ENCODE results near the gene TUBA1A. TPM values are rescaled to one million over a fixed set of nuclear protein-coding genes. Genes with fewer than 3 reads are reported as not detected.

TUBA1A gene
- total RNA-seq, 2 experiments from 2014 or later, result 70.6 to 71.2 TPM

- Mint-ChIP-seq H3K4me1 (ENCODE audit: low read depth) (no peaks in the 10 kb centered on the region), H3K9me3 (no peaks in the 10 kb centered on the region), H3K36me3 (ENCODE audit: low read depth) (no peaks in the 10 kb centered on the region), H3K4me3 (no peak overlapping the region), H3K27me3 (no peaks in the 10 kb centered on the region), H3K27ac (no peak overlapping the region)
- TF ChIP-seq, protein P1, sequence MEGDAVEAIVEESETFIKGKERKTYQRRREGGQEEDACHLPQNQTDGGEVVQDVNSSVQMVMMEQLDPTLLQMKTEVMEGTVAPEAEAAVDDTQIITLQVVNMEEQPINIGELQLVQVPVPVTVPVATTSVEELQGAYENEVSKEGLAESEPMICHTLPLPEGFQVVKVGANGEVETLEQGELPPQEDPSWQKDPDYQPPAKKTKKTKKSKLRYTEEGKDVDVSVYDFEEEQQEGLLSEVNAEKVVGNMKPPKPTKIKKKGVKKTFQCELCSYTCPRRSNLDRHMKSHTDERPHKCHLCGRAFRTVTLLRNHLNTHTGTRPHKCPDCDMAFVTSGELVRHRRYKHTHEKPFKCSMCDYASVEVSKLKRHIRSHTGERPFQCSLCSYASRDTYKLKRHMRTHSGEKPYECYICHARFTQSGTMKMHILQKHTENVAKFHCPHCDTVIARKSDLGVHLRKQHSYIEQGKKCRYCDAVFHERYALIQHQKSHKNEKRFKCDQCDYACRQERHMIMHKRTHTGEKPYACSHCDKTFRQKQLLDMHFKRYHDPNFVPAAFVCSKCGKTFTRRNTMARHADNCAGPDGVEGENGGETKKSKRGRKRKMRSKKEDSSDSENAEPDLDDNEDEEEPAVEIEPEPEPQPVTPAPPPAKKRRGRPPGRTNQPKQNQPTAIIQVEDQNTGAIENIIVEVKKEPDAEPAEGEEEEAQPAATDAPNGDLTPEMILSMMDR (IDR thresholded peaks at IDR 0.05), result no peak
- CTCF ChIA-PET, result interaction anchor here (0.7 to 1.1 kb wide), 5 partner anchors 8 to 134 kb away, joined by 3 read pairs; no protein-coding TSS in a partner anchor
- POLR2A ChIA-PET, result no interaction called here
- DNase-seq (no peak), ATAC-seq (no peak)
- intact Hi-C loops (cut with micrococcal nuclease), result no loop called here
These were observed 19.3 kb upstream of the TUBA1A start for GRCh38 chr12:49208146-49208545.

DNA sequence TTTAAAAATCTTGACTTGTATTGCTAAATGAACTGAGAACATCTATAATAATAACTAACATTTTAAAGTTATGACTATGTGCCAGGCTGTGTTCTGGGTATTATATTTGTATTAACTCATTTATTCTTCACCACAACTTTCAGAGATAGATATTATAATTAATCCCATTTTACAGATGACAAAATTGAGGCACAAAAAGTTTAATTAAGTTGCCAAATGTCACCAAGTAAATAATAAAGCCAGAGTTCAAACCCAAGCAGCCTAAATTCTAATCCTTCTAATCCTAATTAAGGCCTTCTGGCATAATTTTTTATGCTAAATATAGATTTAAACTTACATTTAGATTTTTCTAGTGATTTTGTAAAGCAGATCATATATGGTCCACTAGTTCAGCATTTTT is 17.5 kb upstream of the TUBA1A start:
- no peak for DNase-seq

DNA sequence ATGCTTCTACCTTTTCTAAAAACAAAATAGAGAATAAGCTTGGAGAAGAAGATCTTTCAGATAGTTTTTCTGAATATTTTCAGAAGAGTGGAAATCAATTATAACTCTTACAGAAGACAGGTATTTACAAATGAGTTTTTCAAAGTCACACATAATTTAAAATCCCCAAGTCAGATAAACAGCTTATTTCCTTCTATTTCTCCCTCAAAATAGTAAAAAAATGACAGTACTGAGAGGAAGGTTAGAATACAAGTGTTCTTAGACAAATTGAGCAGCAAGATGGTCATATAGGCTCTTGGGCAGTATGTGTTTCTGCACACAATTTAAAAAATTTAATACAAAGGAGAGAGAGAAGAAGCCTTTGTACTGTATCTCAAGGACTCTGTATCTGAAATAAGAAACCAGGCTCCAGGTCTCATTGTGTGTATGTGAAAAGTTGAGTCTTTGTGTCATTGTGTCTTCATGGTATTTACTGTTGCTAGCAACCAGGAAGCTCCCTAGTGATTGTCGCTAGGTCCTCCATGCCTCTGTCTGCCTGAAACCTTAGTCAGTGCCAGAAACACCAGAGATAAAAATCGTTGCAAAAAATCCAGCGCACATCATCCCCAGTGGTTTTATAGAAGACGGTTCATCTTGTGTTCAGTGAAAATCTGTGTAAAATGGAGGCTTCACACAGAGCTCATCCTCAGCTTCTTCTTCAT is 12.9 kb upstream of the TUBA1A start:
- DNase-seq, result peak; percentile 16
- TF ChIP-seq, protein P1 (IDR thresholded peaks at IDR 0.05), result no peak
- Mint-ChIP-seq H3K27me3 (no peaks in the 10 kb centered on the region), H3K4me3 (no peak overlapping the region), H3K36me3 (ENCODE audit: low read depth) (no peaks in the 10 kb centered on the region), H3K27ac (peak overlapping the region; percentile 33), H3K9me3 (no peaks in the 10 kb centered on the region), H3K4me1 (ENCODE audit: low read depth) (peaks cover 13% of the 10 kb centered on the region)
- ATAC-seq, result peak; percentile 57
- ChIA-PET CTCF (interaction anchor here (0.9 to 2.1 kb wide), 5 partner anchors 9 to 146 kb away, joined by 3 to 8 read pairs (median 3); partner anchors contain the start of gene TUBA1A), POLR2A (interaction anchor here (0.8 to 2.6 kb wide), 5 partner anchors 14 to 74 kb away, joined by 3 to 8 read pairs (median 3); partner anchors contain the start of gene TUBA1B)
- intact Hi-C loops (cut with micrococcal nuclease), result no loop called here

More for the DNA sequence above, 17.5 kb upstream of the TUBA1A start:
- H3K4me3 Mint-ChIP-seq, result no peak overlapping the region
- POLR2A ChIA-PET, result no interaction called here
- CTCF ChIA-PET, result no interaction called here
- peaks cover 8% of the 10 kb centered on the region for H3K4me1 Mint-ChIP-seq (ENCODE audit: low read depth)
- no peaks in the 10 kb centered on the region for H3K27me3 Mint-ChIP-seq
- no peak overlapping the region for H3K27ac Mint-ChIP-seq
- intact Hi-C loops (cut with micrococcal nuclease), result no loop called here
- no peaks in the 10 kb centered on the region for H3K36me3 Mint-ChIP-seq (ENCODE audit: low read depth)
- TF ChIP-seq, protein P1 (IDR thresholded peaks at IDR 0.05), result no peak
- ATAC-seq, result no peak
- H3K9me3 Mint-ChIP-seq, result no peaks in the 10 kb centered on the region

GRCh38 chr12:49200919-49201594 is 12.2 kb upstream of the TUBA1A start:
- peak; percentile 90 for ATAC-seq
- Mint-ChIP-seq H3K27me3 (no peaks in the 10 kb centered on the region), H3K4me1 (ENCODE audit: low read depth) (peaks cover 13% of the 10 kb centered on the region), H3K4me3 (peak overlapping the region; percentile 29), H3K27ac (peak overlapping the region; percentile 33), H3K9me3 (no peaks in the 10 kb centered on the region), H3K36me3 (ENCODE audit: low read depth) (no peaks in the 10 kb centered on the region)
- ChIA-PET CTCF (interaction anchor here (0.9 to 2.1 kb wide), 5 partner anchors 8 to 147 kb away, joined by 3 to 8 read pairs (median 3); partner anchors contain the start of gene TUBA1A), POLR2A (interaction anchor here (0.8 to 2.6 kb wide), 4 partner anchors 15 to 74 kb away, joined by 3 to 8 read pairs (median 4); partner anchors contain the start of gene TUBA1B)
- TF ChIP-seq, protein P1 (IDR thresholded peaks at IDR 0.05), result no peak
- intact Hi-C loops (cut with micrococcal nuclease), result no loop called here
- no peak for DNase-seq
